GM20431 (cell line): ENCODE results near the gene CPED1.

Experiments used
- in situ Hi-C: fragments of 300-500 bp; cut with MseI, MboI; formaldehyde crosslinking; loops from one replicate; pipeline ENCODE4 v1.15.0; 2020; ENCODE audit warnings: low sequenced_read_pairs; ENCODE audit not compliant: unreplicated experiment

The CPED1 gene

GRCh38 chr7:121323515-121324302, 335.2 kb downstream of the CPED1 start:
- in situ Hi-C loops: no loop called here

GRCh38 chr7:121327671-121328070, 339.2 kb downstream of the CPED1 start:
- in situ Hi-C loops: no loop called here

GRCh38 chr7:121328508-121329190, 340.1 kb downstream of the CPED1 start, which contains the start of gene WNT16:
Gene WNT16, plus strand, starts transcription at chr7:121329000. Its CDS starts 293 bp downstream, at chr7:121329293.
- in situ Hi-C loops: no loop called here

- in situ Hi-C loops: no loop called here
Measured at GRCh38 chr7:121329191-121330052, 340.9 kb downstream of the CPED1 start.

- in situ Hi-C loops: no loop called here
Measured at GRCh38 chr7:121330053-121330833, 341.7 kb downstream of the CPED1 start.

- in situ Hi-C loops: no loop called here
Measured at GRCh38 chr7:121331048-121331447, 342.5 kb downstream of the CPED1 start.

GRCh38 chr7:121331574-121331973, 343.1 kb downstream of the CPED1 start:
- in situ Hi-C loops: no loop called here

- in situ Hi-C loops: no loop called here
Measured at GRCh38 chr7:121334376-121334775, 345.9 kb downstream of the CPED1 start.

GRCh38 chr7:121334875-121335648, 346.6 kb downstream of the CPED1 start:
- in situ Hi-C loops: no loop called here

- in situ Hi-C loops: no loop called here
Measured at GRCh38 chr7:121336579-121336978, 348.1 kb downstream of the CPED1 start.

GRCh38 chr7:121337398-121337797, 348.9 kb downstream of the CPED1 start:
- in situ Hi-C loops: no loop called here

GRCh38 chr7:121339082-121339481, 350.6 kb downstream of the CPED1 start:
- in situ Hi-C loops: no loop called here

GRCh38 chr7:121341933-121342332, 353.4 kb downstream of the CPED1 start:
- in situ Hi-C loops: no loop called here

- in situ Hi-C loops: no loop called here
Measured at GRCh38 chr7:121342631-121343030, 354.1 kb downstream of the CPED1 start.

- in situ Hi-C loops: no loop called here
Measured at GRCh38 chr7:121343302-121343701, 354.8 kb downstream of the CPED1 start.

GRCh38 chr7:121344093-121344492, 355.6 kb downstream of the CPED1 start:
- in situ Hi-C loops: no loop called here

- in situ Hi-C loops: no loop called here
Measured at GRCh38 chr7:121344497-121344896, 356.0 kb downstream of the CPED1 start.
